Loucy (cell line): ENCODE data around the gene NCF2.

ENCODE experiments used
- H2AFZ ChIP-seq: fragments of 200-600 bp; sonication (generic); 2 replicates; pipeline ENCODE4 v1.6.0; 2016; ENCODE audit warnings: antibody characterized with exemption, mild to moderate bottlenecking, low read length, moderate library complexity
- H3F3A ChIP-seq: fragments of 200-600 bp; 2 replicates; pipeline ENCODE4 v1.6.0; 2016; ENCODE audit warnings: antibody characterized with exemption, low read depth, mild to moderate bottlenecking
- H3K27me3 ChIP-seq: fragments of 200-600 bp; sonication (generic); 2 replicates; pipeline ENCODE4 v1.6.1; 2014; ENCODE audit warnings: low read length, mild to moderate bottlenecking; ENCODE audit not compliant: insufficient read depth, poor library complexity, severe bottlenecking
- H3K36me3 ChIP-seq: fragments of 200-600 bp; sonication (generic); 2 replicates; pipeline ENCODE4 v1.6.1; 2016; ENCODE audit warnings: low read length; ENCODE audit not compliant: insufficient read depth
- H3K4me1 ChIP-seq: fragments of 200-600 bp; sonication (generic); 2 replicates; pipeline ENCODE4 v1.5.1; 2014; ENCODE audit warnings: low read length, mild to moderate bottlenecking; ENCODE audit not compliant: insufficient read depth, poor library complexity, severe bottlenecking
- H3K4me2 ChIP-seq: fragments of 200-600 bp; sonication (generic); 2 replicates; pipeline ENCODE4 v1.6.0; 2014; ENCODE audit warnings: antibody characterized with exemption, low read length, low read depth, mild to moderate bottlenecking; ENCODE audit not compliant: poor library complexity, severe bottlenecking
- H3K4me3 ChIP-seq: fragments of 200-600 bp; sonication (generic); 2 replicates; pipeline ENCODE4 v1.5.1; 2014; ENCODE audit warnings: low read length, mild to moderate bottlenecking, mixed read lengths; ENCODE audit not compliant: poor library complexity, severe bottlenecking
- H3K79me2 ChIP-seq: fragments of 200-600 bp; sonication (generic); 2 replicates; pipeline ENCODE4 v1.6.1; 2014; ENCODE audit warnings: low read length; ENCODE audit not compliant: insufficient read depth
- H3K9ac ChIP-seq: fragments of 200-600 bp; sonication (generic); 2 replicates; pipeline ENCODE4 v1.6.0; 2014; ENCODE audit warnings: mild to moderate bottlenecking, low read depth, low read length, moderate library complexity; ENCODE audit not compliant: poor library complexity, severe bottlenecking
- H3K9me2 ChIP-seq: fragments of 200-600 bp; sonication (generic); replicated peaks from 2 replicates; pipeline ENCODE4 v1.6.1; 2016; ENCODE audit warnings: low read depth, low read length, mixed read lengths
- H3K9me3 ChIP-seq: fragments of 200-600 bp; sonication (generic); 2 replicates; pipeline ENCODE4 v1.6.1; 2014; ENCODE audit warnings: mild to moderate bottlenecking, antibody characterized with exemption, low read length, low read depth; ENCODE audit not compliant: insufficient read depth
- H4K20me1 ChIP-seq: fragments of 200-600 bp; sonication (generic); 2 replicates; pipeline ENCODE4 v1.6.0; 2014; ENCODE audit warnings: antibody characterized with exemption, low read length, mild to moderate bottlenecking; ENCODE audit not compliant: insufficient read depth, poor library complexity, severe bottlenecking
- EZH2phosphoT487 ChIP-seq: fragments of 200-600 bp; IDR thresholded peaks from 2 replicates; pipeline ENCODE4 v1.6.1; 2018; ENCODE audit warnings: antibody characterized with exemption, mild to moderate bottlenecking, moderate library complexity, borderline replicate concordance
- TF ChIP-seq, protein P1 (sequence below): fragments of 200-600 bp; sonication (generic); conservative IDR thresholded peaks from 2 replicates; pipeline ENCODE4 v1.5.1; 2014; ENCODE audit warnings: mild to moderate bottlenecking, antibody characterized with exemption, low read length

The NCF2 gene

DNA sequence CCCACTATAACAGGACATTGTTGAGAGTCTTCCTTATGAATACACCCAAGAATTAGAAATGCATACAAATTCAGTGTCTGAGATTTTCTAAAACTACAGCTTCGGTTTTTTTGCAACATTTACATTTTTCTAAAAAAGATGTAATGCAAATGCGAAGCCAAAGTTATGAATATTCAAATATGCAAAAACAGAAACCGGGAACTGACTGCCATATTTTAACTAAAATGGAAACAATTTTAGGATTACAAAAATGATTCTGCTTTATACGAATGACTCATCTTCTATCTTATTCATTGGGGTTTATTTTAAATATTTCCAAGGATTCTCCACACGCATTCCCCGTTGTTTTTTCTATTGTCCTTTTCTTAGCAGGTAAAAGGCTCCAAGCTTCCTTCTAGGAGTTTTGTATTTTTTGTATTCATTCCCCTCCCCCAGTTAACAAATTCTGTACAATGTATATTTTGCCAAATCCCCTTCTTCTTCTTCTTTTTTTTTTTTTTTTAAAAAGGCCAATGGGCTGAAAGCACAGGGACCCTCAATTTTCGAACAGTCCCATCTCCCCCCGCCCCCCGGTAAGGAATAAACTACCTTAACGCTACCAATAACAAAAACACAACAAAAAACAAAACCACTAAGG lies 44.3 kb upstream of the NCF2 start:
- peaks cover 45% of the 10 kb centered on the region for H4K20me1 ChIP-seq
- H3K4me1 ChIP-seq, result peaks cover 47% of the 10 kb centered on the region
- peak overlapping the region; percentile 84 for H3K4me3 ChIP-seq
- peaks cover 14% of the 10 kb centered on the region for H3K36me3 ChIP-seq
- H3K27me3 ChIP-seq, result peaks cover 8% of the 10 kb centered on the region
- H3K9me3 ChIP-seq, result no peaks in the 10 kb centered on the region
- peak overlapping the region; percentile 80 for H3K4me2 ChIP-seq
- peak overlapping the region; percentile 98 for H3K9ac ChIP-seq
- H2AFZ ChIP-seq, result 0 out of 2 replicates have a peak overlapping the region, but pooled peaks have one; percentile 58
- TF ChIP-seq EZH2phosphoT487, result no peak
- TF ChIP-seq, protein P1, sequence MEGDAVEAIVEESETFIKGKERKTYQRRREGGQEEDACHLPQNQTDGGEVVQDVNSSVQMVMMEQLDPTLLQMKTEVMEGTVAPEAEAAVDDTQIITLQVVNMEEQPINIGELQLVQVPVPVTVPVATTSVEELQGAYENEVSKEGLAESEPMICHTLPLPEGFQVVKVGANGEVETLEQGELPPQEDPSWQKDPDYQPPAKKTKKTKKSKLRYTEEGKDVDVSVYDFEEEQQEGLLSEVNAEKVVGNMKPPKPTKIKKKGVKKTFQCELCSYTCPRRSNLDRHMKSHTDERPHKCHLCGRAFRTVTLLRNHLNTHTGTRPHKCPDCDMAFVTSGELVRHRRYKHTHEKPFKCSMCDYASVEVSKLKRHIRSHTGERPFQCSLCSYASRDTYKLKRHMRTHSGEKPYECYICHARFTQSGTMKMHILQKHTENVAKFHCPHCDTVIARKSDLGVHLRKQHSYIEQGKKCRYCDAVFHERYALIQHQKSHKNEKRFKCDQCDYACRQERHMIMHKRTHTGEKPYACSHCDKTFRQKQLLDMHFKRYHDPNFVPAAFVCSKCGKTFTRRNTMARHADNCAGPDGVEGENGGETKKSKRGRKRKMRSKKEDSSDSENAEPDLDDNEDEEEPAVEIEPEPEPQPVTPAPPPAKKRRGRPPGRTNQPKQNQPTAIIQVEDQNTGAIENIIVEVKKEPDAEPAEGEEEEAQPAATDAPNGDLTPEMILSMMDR, result no peak
- no peaks in the 10 kb centered on the region for H3K9me2 ChIP-seq
- H3K79me2 ChIP-seq, result peaks cover 55% of the 10 kb centered on the region
- H3F3A ChIP-seq, result peaks cover 5% of the 10 kb centered on the region

DNA sequence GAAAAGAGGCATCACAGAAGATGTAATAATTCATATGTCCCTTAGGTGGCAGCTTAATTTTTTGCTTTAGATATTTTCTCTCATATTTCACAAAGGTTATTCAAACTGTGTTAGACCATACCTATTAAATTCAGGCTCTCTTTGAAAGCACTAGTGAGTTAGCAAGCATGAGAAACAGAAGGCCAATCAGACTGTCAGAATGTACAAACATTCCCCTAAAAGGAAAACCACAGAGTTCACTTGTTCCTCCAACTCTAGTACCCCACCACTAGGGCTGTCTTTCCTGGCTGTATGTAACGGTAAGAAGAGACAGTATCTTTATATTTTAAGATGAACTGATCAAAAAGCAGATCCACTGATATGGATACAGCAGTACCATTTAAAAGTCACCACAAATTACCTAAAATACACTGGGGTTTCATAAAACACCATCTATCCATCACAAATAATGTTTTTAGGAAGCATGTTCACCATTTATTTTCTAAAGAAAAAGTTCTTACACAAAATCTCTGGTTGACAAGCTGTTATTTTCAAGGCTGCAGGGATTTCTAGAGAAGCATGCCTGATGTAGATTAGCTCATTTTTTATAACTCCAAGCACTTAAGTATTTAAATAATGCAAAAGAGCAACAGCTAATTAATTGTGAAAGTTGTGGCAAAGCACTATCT lies 43.6 kb upstream of the NCF2 start:
- Histone ChIP-seq H2AFZ (no peak overlapping the region), H3F3A (peaks cover 5% of the 10 kb centered on the region), H3K27me3 (peaks cover 8% of the 10 kb centered on the region), H3K9me3 (no peaks in the 10 kb centered on the region), H3K9me2 (no peaks in the 10 kb centered on the region), H3K36me3 (peaks cover 22% of the 10 kb centered on the region), H3K79me2 (peaks cover 63% of the 10 kb centered on the region), H3K9ac (peak overlapping the region; percentile 98), H3K4me3 (peak overlapping the region; percentile 84), H4K20me1 (peaks cover 50% of the 10 kb centered on the region), H3K4me2 (peak overlapping the region; percentile 80), H3K4me1 (peaks cover 54% of the 10 kb centered on the region)
- no peak for TF ChIP-seq EZH2phosphoT487
- TF ChIP-seq, protein P1, result peak; percentile 59

DNA sequence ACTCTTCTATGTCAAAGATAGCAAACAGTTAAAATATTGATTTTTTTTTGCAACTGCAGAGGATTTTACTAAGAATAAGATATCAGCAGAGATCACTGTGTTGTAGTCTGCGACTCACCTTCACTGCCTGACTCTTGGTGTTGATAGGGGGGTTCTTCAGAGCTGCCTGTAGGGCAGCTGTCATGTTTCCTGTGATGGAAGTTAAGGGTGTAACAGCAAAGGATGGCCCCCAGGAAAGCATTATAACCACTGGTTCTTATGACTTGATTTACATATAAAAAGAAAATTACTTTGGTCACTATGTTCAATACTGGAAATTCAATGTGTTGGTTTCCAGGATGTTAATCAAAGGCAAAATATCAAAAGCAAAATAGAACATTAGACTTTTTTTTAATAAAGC lies 42.7 kb upstream of the NCF2 start:
- Histone ChIP-seq H3K79me2 (peaks cover 71% of the 10 kb centered on the region), H4K20me1 (peaks cover 56% of the 10 kb centered on the region), H3K9me3 (no peaks in the 10 kb centered on the region), H3K4me3 (peak overlapping the region; percentile 84), H2AFZ (no peak overlapping the region), H3K27me3 (peaks cover 8% of the 10 kb centered on the region), H3F3A (peaks cover 5% of the 10 kb centered on the region), H3K9ac (peak overlapping the region; percentile 98), H3K9me2 (no peaks in the 10 kb centered on the region), H3K4me2 (peak overlapping the region; percentile 80), H3K36me3 (peaks cover 30% of the 10 kb centered on the region), H3K4me1 (peaks cover 61% of the 10 kb centered on the region)
- TF ChIP-seq EZH2phosphoT487, result no peak
- TF ChIP-seq, protein P1, result no peak
